ENCODE measurements around the gene NRAP.

GRCh38 chr10:113626809-113627355, 37.0 kb downstream of the NRAP start:
- no peak for TF ChIP-seq CTCF (IDR thresholded peaks at IDR 0.05)
- TF ChIP-seq POLR2A (IDR thresholded peaks at IDR 0.05), result no peak
